Adrenal gland (tissue), 5 donors: Measurements from ENCODE around the gene SLIT3.

Experiments used
- CTCF ChIP-seq, 6 experiments: fragments of 450-650 bp in 4 of 6; fragments of 200-600 bp in 2 of 6; sonication (generic) in 1 of 6; IDR thresholded peaks; 1 replicate in 5 of 6; 2 replicates in 1 of 6; pipeline versions ENCODE4 v1.5.1 to v1.8.0; 2016 to 2021; ENCODE audit warnings: antibody characterized with exemption in 6 of 6, mild to moderate bottlenecking in 2 of 6, moderate library complexity in 1 of 6
- POLR2A ChIP-seq, 2 donors: fragments of 450-650 bp; IDR thresholded peaks; one replicate each; pipeline ENCODE4 v1.6.1; 2017; ENCODE audit warnings: antibody characterized with exemption in 2 of 2, mild to moderate bottlenecking in 2 of 2, moderate library complexity in 1 of 2
- donor health status: DM: no; HTN: no; CAD: no.

GRCh38 chr5:168948746-168949145, 352.2 kb downstream of the SLIT3 start:
- TF ChIP-seq CTCF (IDR thresholded peaks at IDR 0.05) (no peak), POLR2A (IDR thresholded peaks at IDR 0.05) (no peak)
